Gastroesophageal sphincter (tissue), 4 donors: ENCODE results near the gene ARHGAP21. TPM values are rescaled to one million over a fixed set of nuclear protein-coding genes. Genes with fewer than 3 reads are reported as not detected.

Experiments used
- ATAC-seq: fragments of 150-250 bp; one replicate; pipeline ENCODE4 v1.9.1; 2016; ENCODE audit warnings: mild to moderate bottlenecking, moderate library complexity
- H3K27ac ChIP-seq, 4 donors: fragments of 200-600 bp; sonication (generic) in 3 of 4; 1 replicate in 3 of 4; 2 replicates in 1 of 4; pipeline ENCODE4 v1.5.1; 2016 to 2019
- H3K27me3 ChIP-seq: fragments of 200-600 bp; sonication (generic); one replicate; pipeline ENCODE4 v1.5.1; 2019
- H3K36me3 ChIP-seq, 2 donors: fragments of 200-600 bp; sonication (generic); one replicate each; pipeline ENCODE4 v1.5.1; 2019; ENCODE audit warnings: control low read depth in 1 of 2
- H3K4me1 ChIP-seq, 3 donors: fragments of 200-600 bp; sonication (generic); 1 replicate in 2 of 3; 2 replicates in 1 of 3; pipeline ENCODE4 v1.5.1; 2016 to 2019; ENCODE audit warnings: control low read depth in 2 of 3
- H3K4me3 ChIP-seq, 2 donors: fragments of 200-600 bp; sonication (generic); one replicate each; pipeline ENCODE4 v1.5.1; 2019; ENCODE audit warnings: mild to moderate bottlenecking in 1 of 2, moderate library complexity in 1 of 2
- H3K9me3 ChIP-seq, 3 donors: fragments of 200-600 bp; sonication (generic); one replicate each; pipeline ENCODE4 v1.5.1; 2017 to 2019; ENCODE audit warnings: control low read depth in 2 of 3
- CTCF ChIP-seq, 4 experiments: fragments of 200-600 bp in 2 of 4; fragments of 450-650 bp in 2 of 4; sonication (generic) in 1 of 4; IDR thresholded peaks; one replicate each; pipeline ENCODE4 v1.5.1; 2017 to 2019; ENCODE audit warnings: antibody characterized with exemption in 4 of 4, mild to moderate bottlenecking in 2 of 4, moderate library complexity in 2 of 4
- EP300 ChIP-seq: sonication (generic); formaldehyde crosslinking; IDR thresholded peaks from one replicate; pipeline ENCODE4 v1.6.1; 2017; ENCODE audit warnings: antibody characterized with exemption, mild to moderate bottlenecking
- POLR2A ChIP-seq, 2 donors: fragments of 450-650 bp; IDR thresholded peaks; one replicate each; pipeline ENCODE4 v1.6.1; 2017; ENCODE audit warnings: antibody characterized with exemption in 2 of 2, mild to moderate bottlenecking in 2 of 2, moderate library complexity in 1 of 2
- POLR2AphosphoS5 ChIP-seq: sonication (generic); formaldehyde crosslinking; IDR thresholded peaks from one replicate; pipeline ENCODE4 v1.6.1; 2017; ENCODE audit warnings: antibody characterized with exemption
- WGBS, 2 donors: methylation state at CpG; one replicate each; pipeline ENCODE4 v1.1.5; 2018; ENCODE audit warnings: low coverage in 1 of 2; 5-methylcytosine and 5-hydroxymethylcytosine counted together
- total RNA-seq, 4 donors: library from RNA; depleted of rRNA; stranded (reverse); fragments of >200 nt; gene quantifications; one replicate each; pipeline ENCODE4 v1.1.0, GENCODE V29; 2016

The ARHGAP21 gene
- total RNA-seq, 4 donors from 2014 or later: 55.3 to 76.7 (median 66.4) TPM

- 75 to 79% methylated on average over 10 of the region's 10 CpGs for WGBS, 2 donors
- Histone ChIP-seq H3K4me1 (peaks cover 3 to 86% (median 39%) of the 10 kb centered on the region in 3 donors), H3K27ac (no peak overlapping the region), H3K4me3 (no peak overlapping the region), H3K36me3 (no peaks in the 10 kb centered on the region), H3K9me3 (no peaks in the 10 kb centered on the region), H3K27me3 (no peaks in the 10 kb centered on the region)
- ATAC-seq: no peak
- TF ChIP-seq EP300: no peak
- TF ChIP-seq POLR2A (IDR thresholded peaks at IDR 0.05): no peak
- no peak for TF ChIP-seq CTCF (IDR thresholded peaks at IDR 0.05)
- no peak for TF ChIP-seq POLR2AphosphoS5
Measured at GRCh38 chr10:24718031-24718855, 5.4 kb downstream of the ARHGAP21 start.

GRCh38 chr10:24716295-24716694 is 7.4 kb downstream of the ARHGAP21 start:
- no peaks in the 10 kb centered on the region for H3K36me3 ChIP-seq
- no peak for ATAC-seq
- no peaks in the 10 kb centered on the region for H3K9me3 ChIP-seq
- WGBS, 2 donors: 38 to 48% methylated on average over 3 to 5 of the region's 5 CpGs
- no peaks in the 10 kb centered on the region for H3K27me3 ChIP-seq
- TF ChIP-seq CTCF (IDR thresholded peaks at IDR 0.05): no peak
- TF ChIP-seq EP300: no peak
- TF ChIP-seq POLR2A (IDR thresholded peaks at IDR 0.05): no peak
- no peak for TF ChIP-seq POLR2AphosphoS5
- H3K4me1 ChIP-seq: peaks cover 3 to 91% (median 42%) of the 10 kb centered on the region in 3 donors
- H3K27ac ChIP-seq: no peak overlapping the region
- no peak overlapping the region for H3K4me3 ChIP-seq

GRCh38 chr10:24715246-24715769 is 8.4 kb downstream of the ARHGAP21 start:
- Histone ChIP-seq H3K9me3 (no peaks in the 10 kb centered on the region), H3K4me1 (peaks cover 3 to 87% (median 39%) of the 10 kb centered on the region in 3 donors), H3K36me3 (no peaks in the 10 kb centered on the region), H3K27ac (no peak overlapping the region), H3K4me3 (no peak overlapping the region), H3K27me3 (no peaks in the 10 kb centered on the region)
- 56 to 64% methylated on average over 5 of the region's 5 CpGs for WGBS, 2 donors
- ATAC-seq: no peak
- no peak for TF ChIP-seq EP300
- TF ChIP-seq POLR2AphosphoS5: no peak
- TF ChIP-seq POLR2A (IDR thresholded peaks at IDR 0.05): no peak
- TF ChIP-seq CTCF (IDR thresholded peaks at IDR 0.05): no peak

- H3K4me3 ChIP-seq: no peak overlapping the region
- peaks cover 3 to 73% (median 25%) of the 10 kb centered on the region in 3 donors for H3K4me1 ChIP-seq
- WGBS, 2 donors: 69 to 83% methylated on average over 1 of the region's 1 CpG
- H3K36me3 ChIP-seq: no peaks in the 10 kb centered on the region
- ATAC-seq: no peak
- TF ChIP-seq POLR2A (IDR thresholded peaks at IDR 0.05) (no peak), POLR2AphosphoS5 (no peak), EP300 (no peak), CTCF (IDR thresholded peaks at IDR 0.05) (no peak)
- no peaks in the 10 kb centered on the region for H3K27me3 ChIP-seq
- H3K27ac ChIP-seq: no peak overlapping the region
- H3K9me3 ChIP-seq: no peaks in the 10 kb centered on the region
Measured at GRCh38 chr10:24713086-24713485, 10.6 kb downstream of the ARHGAP21 start.

GRCh38 chr10:24711465-24711864 is 12.2 kb downstream of the ARHGAP21 start:
- ATAC-seq: no peak
- H3K4me3 ChIP-seq: no peak overlapping the region
- no peaks in the 10 kb centered on the region for H3K36me3 ChIP-seq
- H3K27ac ChIP-seq: no peak overlapping the region
- H3K27me3 ChIP-seq: no peaks in the 10 kb centered on the region
- no peak for TF ChIP-seq POLR2A (IDR thresholded peaks at IDR 0.05)
- TF ChIP-seq EP300: no peak
- TF ChIP-seq POLR2AphosphoS5: no peak
- no peak for TF ChIP-seq CTCF (IDR thresholded peaks at IDR 0.05)
- no peaks in the 10 kb centered on the region for H3K9me3 ChIP-seq
- H3K4me1 ChIP-seq: peaks cover under 1 to 75% (median 21%) of the 10 kb centered on the region in 3 donors
- 54 to 72% methylated on average over 2 of the region's 2 CpGs for WGBS, 2 donors
